HG03097 (cell line): ENCODE measurements around the gene ADGRG3.

ENCODE experiments used
- ATAC-seq: cut with Tn5 transposase; IDR thresholded peaks from one replicate; pipeline ENCODE4 v1.9.1; 2021; ENCODE audit not compliant: unreplicated experiment, low FRiP score

Gene ADGRG3

GRCh38 chr16:57694231-57694724, 26.2 kb downstream of the ADGRG3 start:
- no peak for ATAC-seq

GRCh38 chr16:57694725-57695679, 26.9 kb downstream of the ADGRG3 start, which contains the start of gene DRC7:
TSS of gene DRC7 (plus strand) at chr16:57694806. CDS start at chr16:57697950, 3,144 bp downstream.
- ATAC-seq = no peak

DNA sequence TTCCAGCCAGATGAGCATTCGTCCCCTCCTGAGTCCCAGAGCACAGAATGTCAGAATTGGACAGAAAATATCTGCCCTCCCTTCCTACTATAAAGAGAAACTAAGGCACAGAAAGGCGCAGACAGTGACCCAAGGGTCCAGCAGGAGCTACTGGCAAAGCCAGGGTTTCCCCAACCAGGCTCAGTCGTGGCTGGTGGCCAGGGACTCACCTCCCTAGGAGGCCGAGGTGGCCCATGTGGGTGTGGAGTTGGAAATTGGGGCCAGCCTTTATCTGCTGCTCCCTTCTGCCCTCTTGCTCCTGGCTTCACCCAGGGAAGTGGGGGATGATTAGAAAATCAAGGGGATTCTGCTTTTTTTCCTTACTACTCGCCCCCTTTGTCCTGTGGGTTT, 27.6 kb downstream of the ADGRG3 start:
- ATAC-seq = no peak

DNA sequence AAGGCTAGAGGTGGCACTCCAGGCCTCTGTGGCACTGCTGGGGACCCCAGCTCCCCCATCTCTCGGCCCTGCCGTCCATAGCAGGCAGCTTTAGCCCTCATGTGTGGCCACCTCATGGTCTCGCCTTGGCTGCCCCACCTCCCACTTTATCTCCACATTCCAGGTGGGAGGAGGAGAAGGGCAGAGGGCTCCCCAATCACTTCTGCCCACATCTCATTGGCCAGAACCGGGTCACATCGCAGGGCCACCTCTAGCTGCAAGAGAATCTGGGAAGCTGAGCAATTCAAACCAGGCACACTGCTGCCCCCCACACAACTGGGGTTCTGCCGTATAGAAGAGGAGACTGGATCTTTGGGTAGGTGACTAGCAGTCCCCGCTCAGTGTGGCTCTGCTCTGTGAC, 28.1 kb downstream of the ADGRG3 start:
- no peak for ATAC-seq

GRCh38 chr16:57697896-57698537, 29.9 kb downstream of the ADGRG3 start:
- ATAC-seq = no peak

GRCh38 chr16:57698812-57699405, 30.8 kb downstream of the ADGRG3 start:
- no peak for ATAC-seq

GRCh38 chr16:57699481-57699880, 31.4 kb downstream of the ADGRG3 start:
- ATAC-seq = no peak

DNA sequence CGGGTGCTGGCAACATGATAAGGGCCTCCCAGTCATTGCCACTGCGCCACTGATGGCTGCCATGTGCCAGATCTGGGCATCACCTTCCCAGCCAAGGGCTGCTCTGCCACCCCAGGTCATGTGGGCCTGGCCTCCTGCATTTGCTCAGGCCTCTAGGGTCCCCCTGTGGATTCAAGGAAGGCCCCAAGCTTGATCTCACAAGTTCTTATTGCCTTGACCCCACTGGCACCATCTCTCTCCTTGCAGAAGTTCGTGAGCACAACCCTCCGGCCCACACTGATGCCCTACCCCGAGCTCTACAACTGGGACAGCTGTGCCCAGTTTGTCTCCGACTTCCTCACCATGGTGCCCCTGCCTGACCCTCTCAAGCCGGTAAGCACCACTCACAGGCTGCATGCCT, 31.8 kb downstream of the ADGRG3 start:
- no peak for ATAC-seq

DNA sequence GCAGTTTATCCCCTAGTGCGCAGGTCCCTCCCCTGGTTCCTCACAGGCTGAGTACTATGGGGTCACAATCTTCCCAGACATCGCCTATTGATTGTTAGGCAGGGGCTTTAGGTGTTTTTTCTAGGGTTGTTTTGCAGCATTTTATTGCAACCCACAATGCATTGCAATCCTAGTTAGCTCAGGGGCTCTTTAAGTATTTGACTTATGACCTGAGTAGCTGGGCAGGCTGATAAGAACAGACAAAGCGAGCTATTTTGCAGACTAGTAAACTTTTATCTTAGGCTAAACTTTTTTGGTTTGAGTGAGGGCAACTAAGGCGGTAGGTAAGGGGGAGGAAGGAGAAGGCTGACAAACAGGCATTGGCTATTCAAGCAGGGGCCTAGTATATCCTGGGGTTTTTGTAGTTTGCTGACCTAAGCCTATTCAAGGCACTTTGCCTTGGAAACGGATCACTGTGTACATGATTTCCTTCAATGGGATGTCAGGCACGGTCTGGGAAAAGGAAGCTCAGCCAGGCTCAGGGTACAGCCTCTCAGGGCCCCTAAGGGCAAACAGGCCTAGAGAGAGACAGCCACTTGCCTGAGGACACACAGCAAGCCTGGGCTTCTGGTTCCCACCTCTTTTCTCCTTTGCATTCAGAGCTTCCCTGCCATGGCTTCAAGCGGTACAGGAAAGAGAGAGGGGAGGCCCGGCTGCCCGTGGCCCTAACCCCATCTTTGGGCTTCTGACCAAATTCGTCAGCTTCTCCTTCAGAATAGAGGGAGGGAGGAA, 32.9 kb downstream of the ADGRG3 start:
- no peak for ATAC-seq

DNA sequence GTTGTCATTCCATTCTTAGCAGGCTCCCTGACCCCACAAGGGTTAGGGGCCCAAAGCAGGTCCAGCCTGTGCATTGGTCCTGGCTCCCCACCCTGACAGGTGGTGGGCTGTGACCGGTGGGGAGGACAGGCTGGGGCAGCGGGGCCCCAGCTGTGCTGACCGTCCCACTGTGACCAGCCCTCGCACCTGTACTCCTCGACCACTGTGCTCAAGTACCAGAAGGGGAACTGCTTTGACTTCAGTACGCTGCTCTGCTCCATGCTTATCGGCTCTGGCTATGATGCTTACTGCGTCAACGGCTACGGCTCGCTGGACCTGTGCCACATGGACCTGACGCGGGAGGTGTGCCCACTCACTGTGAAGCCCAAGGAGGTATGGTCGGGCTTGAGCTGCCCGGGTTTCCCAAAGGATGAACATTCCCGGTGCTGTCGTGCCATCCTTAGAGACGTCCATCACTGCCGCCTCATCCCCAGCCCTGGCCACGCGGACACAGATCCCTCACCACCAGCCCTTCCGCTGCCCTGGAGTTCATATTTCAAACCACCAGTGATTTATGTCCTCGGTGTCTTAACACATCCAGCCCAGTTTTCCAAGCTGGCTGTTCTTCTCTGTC, 33.8 kb downstream of the ADGRG3 start:
- no peak for ATAC-seq

DNA sequence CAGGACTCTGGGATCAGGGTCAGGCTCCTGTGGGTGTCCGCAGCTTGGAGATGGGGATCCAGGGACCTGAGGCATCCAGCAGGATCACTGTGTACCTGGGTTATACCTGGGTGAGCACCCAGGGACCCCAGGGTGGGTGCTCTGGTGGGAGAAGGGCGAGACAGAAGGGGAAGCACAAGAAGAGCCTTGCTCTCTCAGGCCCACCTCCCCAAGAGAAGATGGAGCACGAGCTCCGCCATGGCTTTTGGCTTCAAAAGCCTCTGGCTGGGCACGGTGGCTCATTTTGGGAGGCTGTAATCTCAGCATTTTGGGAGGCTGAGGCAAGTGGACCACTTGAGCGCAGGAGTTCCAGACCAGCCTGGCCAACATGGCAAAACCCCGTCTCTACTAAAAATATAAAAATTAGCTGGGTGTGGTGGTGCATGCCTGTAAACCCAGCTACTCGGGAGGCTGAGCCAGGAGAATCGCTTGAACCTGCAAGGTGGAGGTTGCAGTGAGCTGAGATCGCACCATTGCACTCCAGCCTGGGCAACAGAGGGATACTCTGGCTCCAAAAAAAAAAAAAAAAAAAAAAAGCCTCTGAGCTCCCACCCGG, 35.4 kb downstream of the ADGRG3 start:
- ATAC-seq = no peak

DNA sequence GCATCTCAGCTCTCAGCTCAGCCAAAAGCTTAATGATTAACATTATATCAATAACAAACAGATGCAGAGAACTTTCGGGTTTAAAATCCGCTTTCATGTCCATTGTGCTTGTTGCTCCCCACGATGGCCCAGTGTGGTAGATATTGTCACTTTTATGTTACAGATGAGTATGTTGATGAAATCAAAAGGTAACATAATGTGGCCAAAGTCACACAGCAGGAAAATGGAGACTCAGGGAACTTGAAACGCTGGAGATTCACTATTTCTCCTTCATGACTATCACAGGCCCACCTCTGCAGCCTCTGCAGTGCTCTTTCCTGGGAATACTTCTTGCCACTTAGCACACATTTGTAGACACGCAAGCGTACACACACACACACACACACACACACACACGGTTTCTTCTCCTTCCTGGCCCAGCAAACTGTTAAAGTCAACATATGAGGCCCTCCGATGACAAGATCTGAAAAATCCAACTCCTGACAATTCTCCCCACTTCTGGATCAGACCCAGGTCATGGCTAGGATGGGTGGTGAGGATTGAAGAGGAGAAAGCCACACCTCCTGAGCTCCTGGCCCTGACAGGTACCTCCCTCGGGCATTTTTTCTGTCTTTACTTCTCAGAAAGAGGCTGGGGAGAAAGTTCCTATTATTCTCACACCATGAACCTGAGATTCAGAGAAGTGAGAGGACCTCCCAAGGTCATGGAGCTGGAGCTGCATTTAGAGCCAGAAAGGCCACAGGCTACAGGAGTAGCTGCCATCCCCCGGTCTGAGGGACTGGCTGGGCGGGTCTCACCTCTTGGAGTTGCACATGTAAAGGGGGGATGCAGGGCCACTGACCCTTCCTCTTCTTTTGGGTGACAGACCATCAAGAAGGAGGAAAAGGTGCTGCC, 36.2 kb downstream of the ADGRG3 start:
- no peak for ATAC-seq

DNA sequence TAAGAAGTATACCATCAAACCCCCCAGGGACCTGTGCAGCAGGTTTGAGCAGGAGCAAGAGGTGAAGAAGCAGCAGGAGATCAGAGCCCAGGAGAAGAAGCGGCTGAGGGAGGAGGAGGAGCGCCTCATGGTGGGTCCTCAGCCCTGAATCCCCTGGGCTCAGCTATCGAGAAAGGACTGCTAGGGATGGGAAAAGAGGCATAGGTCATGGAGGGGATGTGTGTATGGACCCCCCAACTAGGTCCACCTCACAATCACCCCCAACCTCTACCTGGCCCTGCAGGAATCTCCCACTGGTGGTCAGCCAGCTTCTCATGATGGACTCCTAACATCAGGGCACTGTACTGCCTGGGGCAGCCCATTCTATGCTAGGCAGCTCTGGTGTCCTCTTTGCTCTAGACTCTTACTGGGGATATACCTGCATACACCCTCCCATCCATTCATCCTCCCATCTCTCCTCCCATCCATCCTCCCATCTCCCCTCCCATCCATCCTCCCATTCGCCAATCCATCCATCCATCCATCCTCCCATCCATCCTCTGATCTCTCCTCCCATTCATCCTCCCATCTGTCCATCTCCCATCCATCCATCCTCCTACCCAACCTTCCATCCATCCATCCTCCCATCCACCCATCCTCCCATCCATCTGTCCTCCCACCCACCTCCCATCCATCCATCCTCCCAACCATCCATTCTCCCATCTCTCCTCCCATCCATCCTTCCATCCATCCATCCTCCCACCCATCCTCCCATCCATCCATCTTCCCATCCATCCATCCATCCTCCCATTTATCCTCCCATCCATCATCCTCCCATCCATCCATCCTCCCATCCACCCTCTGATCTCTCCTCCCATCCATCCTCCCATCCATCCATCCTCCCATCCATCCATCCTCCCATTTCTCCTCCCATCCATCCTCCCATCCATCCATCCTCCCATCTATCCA, 37.1 kb downstream of the ADGRG3 start:
- no peak for ATAC-seq

DNA sequence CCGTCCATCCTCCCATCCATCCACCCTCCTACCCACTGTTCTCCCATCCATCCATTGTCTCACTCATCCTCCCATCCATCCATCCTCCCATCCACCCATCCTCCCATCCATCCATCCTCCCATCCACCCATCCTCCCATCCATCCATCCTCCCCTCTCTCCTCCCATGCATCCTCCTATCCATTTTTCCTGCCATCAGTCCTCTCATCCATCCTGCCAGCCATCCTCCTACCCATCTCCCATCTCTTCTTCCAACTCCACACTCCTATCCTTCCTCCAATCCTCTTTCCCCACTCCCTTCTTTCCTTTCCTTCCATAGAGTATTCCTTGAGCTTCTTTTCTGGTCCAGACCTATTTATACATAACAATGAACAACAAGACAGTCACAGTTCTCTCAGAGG, 38.6 kb downstream of the ADGRG3 start:
- no peak for ATAC-seq

DNA sequence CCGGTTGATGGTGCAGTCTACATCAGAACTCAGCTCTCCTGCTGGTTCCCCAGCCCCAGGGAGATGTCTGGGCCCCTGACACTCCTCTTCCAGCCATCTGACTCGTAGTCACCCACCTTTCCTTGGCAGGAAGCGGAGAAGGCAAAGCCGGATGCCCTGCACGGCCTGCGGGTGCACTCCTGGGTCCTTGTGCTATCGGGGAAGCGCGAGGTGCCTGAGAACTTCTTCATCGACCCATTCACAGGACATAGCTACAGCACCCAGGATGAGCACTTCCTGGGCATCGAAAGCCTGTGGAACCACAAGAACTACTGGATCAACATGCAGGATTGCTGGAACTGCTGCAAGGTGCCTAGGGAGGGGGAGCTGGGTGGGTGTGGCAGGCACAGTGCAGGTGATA, 39.2 kb downstream of the ADGRG3 start:
- ATAC-seq = no peak

DNA sequence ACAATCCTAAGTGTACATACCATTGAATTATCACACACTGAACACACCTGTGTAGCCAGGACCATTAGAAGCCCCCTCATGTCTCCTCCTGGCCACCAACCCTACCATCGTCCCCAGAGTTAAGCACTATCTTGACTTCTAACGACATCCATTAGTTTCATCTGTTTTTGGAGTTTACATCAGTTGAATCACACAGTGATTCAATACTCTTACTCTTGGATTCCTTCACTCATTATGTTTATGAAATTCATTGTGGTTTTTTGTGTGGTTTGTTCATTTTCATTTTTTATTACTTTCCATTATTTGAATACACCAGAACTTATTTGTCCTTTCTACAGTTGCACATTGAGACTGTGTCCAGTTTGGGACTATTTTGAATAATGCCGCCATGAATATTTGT, 40.1 kb downstream of the ADGRG3 start:
- ATAC-seq = no peak

GRCh38 chr16:57709663-57710062, 41.6 kb downstream of the ADGRG3 start:
- no peak for ATAC-seq

GRCh38 chr16:57711346-57711745, 43.2 kb downstream of the ADGRG3 start:
- no peak for ATAC-seq
